GM18517 (cell line): ENCODE data around the gene FAM110A.
"Not testable (repeated sequence)": the region's sequence is repeated elsewhere in the genome, so short reads cannot be mapped to it uniquely, and the experiment has no call there.

Experiments used
- ATAC-seq: cut with Tn5 transposase; IDR thresholded peaks from one replicate; pipeline ENCODE4 v1.9.1; 2021; ENCODE audit warnings: mild to moderate bottlenecking, moderate library complexity; ENCODE audit not compliant: unreplicated experiment

Gene FAM110A

GRCh38 chr20:892371-892770 is 58.9 kb downstream of the FAM110A start:
- ATAC-seq, result not testable (repeated sequence)
